HS-5 (cell line): ENCODE data around the gene CTDP1.

Experiments used
- DNase-seq: peaks from one replicate; pipeline ENCODE4 v3.0.0-alpha.2; 2012; ENCODE audit warnings: low read depth

Gene CTDP1

GRCh38 chr18:79784965-79785770, 105.6 kb downstream of the CTDP1 start:
- no peak for DNase-seq

GRCh38 chr18:79785831-79786230, 106.2 kb downstream of the CTDP1 start:
- no peak for DNase-seq

- DNase-seq: no peak
These were observed 106.7 kb downstream of the CTDP1 start for GRCh38 chr18:79786304-79786703.

GRCh38 chr18:79786786-79787526, 107.4 kb downstream of the CTDP1 start:
- peak; percentile 32 for DNase-seq

DNA sequence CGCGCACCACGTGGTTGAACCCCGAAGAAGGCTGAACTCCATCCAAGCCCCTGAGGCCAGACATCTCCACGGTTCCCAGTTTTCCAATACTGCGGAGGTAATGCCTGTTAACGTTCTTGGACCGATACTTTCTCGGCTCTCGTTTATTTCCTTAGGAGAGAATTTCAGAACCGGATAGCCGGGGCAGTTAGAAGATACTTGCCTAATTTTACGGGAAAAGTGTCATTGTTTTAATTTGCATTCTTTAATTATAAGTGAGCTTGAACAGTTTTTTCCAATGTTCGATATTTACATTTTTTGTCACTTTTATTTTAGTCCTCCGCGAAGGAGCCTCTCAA, 107.9 kb downstream of the CTDP1 start:
- no peak for DNase-seq

GRCh38 chr18:79787865-79788733, 108.5 kb downstream of the CTDP1 start:
- DNase-seq: no peak

DNA sequence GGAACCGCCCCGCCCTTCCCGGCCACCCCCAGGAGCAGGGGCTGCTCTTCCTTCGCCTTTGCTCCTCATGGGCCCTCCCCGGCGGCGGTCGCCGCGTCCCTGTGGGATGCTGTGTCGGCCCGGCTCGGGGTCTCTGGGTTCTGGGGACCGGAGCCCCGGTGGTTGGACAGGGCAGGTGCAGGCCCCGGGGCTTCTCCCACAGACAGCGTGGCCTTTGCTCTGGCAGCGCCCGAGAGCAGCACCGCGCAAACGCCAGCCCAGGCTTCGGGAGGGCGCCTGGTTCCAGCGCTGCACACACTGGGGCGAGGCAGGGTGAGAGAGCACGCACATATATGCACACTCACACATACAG, 109.1 kb downstream of the CTDP1 start:
- DNase-seq: no peak

- DNase-seq: no peak
These were observed 109.7 kb downstream of the CTDP1 start for GRCh38 chr18:79789091-79789891.

DNA sequence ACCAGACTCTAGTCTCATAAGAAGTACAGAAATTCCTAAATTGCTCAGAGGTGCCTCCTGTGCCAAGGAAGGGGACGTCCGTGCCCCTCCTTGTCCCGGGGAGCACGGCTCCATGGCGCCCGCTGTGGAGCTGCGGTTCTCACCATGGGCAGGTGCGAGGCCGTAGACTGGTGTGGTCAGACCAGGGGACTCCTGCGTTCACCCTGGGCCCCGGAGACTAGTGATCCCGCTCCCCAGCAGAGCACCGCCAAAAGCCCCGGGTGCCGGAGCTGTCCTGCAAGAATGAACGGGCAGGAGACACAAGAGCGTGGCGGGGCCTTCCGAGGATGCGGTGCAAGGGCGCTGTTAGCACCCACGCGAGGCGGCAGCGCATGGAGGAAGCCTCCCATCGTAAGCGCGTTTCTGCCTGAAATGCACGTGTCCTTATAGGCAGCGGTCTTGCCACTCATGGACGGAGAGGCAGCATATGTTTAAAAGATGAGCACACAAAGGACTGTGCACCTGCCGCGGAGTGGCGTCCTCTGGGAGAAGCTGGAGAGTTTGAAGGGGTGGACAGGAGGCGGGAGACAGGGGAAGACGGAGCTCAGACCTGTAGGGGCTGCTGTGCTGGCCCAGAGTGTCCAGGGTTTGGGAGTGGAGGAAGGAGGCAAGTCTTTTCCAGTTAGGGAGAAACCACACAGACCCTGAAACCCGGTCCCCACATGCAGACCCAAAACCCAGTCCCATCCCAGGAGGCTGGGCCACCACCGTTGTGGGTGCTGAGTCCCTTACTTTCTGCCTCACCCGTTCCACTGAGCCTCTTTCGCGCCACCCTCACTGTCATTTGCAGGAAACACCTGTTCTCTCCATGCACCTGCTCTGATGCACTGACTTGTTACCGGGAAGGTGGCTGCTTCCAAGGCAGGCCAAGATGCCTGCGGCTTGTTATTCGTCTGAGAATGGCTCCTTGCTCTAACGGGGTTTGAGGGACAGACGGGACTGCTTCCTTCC, 110.6 kb downstream of the CTDP1 start:
- no peak for DNase-seq

- DNase-seq: peak; percentile 94
These were observed 111.7 kb downstream of the CTDP1 start for GRCh38 chr18:79790996-79791972.

- no peak for DNase-seq
These were observed 112.7 kb downstream of the CTDP1 start for GRCh38 chr18:79792096-79792987.

GRCh38 chr18:79792988-79793355, 113.4 kb downstream of the CTDP1 start:
- no peak for DNase-seq

DNA sequence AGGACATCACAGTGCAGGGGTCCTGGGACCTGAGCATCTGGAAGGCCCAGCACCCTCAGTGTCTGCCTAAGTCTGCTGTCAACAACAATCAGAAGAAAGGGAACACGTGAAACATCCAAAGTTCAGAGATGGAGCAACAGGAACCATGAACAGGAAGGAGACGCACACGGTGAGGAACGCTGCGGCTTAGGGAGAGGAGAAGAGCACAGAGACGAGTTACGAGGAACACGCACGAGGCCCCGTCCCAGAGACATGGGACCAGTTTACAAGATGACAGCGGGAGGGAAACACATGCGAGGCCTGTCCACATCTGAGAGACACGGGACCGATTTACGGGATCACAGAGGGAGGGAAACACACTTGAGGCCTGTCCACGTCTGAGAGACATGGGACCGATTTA, 115.2 kb downstream of the CTDP1 start:
- DNase-seq: no peak

GRCh38 chr18:79795446-79795845, 115.8 kb downstream of the CTDP1 start:
- DNase-seq: no peak

DNA sequence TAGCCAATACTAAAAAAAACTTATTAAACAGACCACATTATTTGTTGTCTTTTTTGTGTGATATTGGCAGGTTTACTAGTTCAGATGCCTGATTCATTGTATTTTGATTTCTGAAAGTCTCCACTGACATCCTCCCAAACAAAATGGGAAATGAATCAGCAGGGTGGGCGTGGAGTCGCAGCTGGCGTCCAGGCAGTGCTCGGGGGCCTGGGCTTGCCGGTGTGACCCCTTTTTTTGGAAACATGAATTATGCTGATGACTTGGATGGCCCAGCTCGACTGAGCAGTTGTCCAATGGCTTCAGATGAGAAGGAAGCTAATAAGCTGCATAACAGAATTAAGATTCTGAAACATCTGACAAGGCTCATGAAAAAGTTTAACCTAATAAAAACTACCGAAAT, 116.4 kb downstream of the CTDP1 start:
- DNase-seq: no peak

- no peak for DNase-seq
These were observed 117.2 kb downstream of the CTDP1 start for GRCh38 chr18:79796531-79797405.
